A549 (cell line): Measurements from ENCODE around the gene SKAP1. TPM values are rescaled to one million over a fixed set of nuclear protein-coding genes. Genes with fewer than 3 reads are reported as not detected.

Source experiments
- ATAC-seq, 2 experiments: fragments of 200-7000 bp in 1 of 2; fragments of >200 bp in 1 of 2; cut with Nextera tagmentation in 1 of 2; cut with Tn5 transposase in 1 of 2; 3 replicates each; pipeline versions ENCODE4 v1.8.0 to v1.9.1; 2018 to 2020; ENCODE audit warnings: mild to moderate bottlenecking in 1 of 2, moderate library complexity in 1 of 2
- CTCF ChIA-PET: fragments of 300-600 bp; sonication (Branson Sonifier 250); formaldehyde crosslinking; extraction: SDS; loops from one replicate; lab custom pipeline; 2021; ENCODE audit warnings: antibody characterized with exemption, inconsistent platforms; lab: Yijun Ruan, JAX
- POLR2A ChIA-PET: fragments of 350-600 bp; formaldehyde crosslinking; extraction: SDS; loops from one replicate; lab custom pipeline; 2021; ENCODE audit warnings: antibody characterized with exemption, inconsistent platforms; lab: Yijun Ruan, JAX
- DNase-seq, 2 experiments: peaks; one replicate each; pipeline versions ENCODE4 v3.0.0 to v3.0.0-alpha.2; 2011 to 2016; ENCODE audit warnings: low read depth in 1 of 2, low spot score in 1 of 2
- FAIRE-seq: peaks from 2 replicates; lab custom pipeline; 2011; peaks lifted over from hg19 to GRCh38; lab: Jason Lieb, UNC
- H3K27ac ChIP-seq, 2 experiments: fragments of >200 bp; sonication (Bioruptor Twin); formaldehyde crosslinking; 3 replicates each; pipeline ENCODE4 v1.5.1; 2016 to 2017
- H3K4me1 ChIP-seq: fragments of >200 bp; sonication (Bioruptor Twin); formaldehyde crosslinking; 3 replicates; pipeline ENCODE4 v1.6.1; 2016
- H3K4me2 ChIP-seq: fragments of >200 bp; sonication (Bioruptor Twin); formaldehyde crosslinking; 3 replicates; pipeline ENCODE4 v1.6.1; 2016
- H3K4me3 ChIP-seq: fragments of >200 bp; sonication (Bioruptor Twin); formaldehyde crosslinking; 3 replicates; pipeline ENCODE4 v1.5.1; 2016
- H3K9me3 ChIP-seq: fragments of >200 bp; sonication (Bioruptor Twin); formaldehyde crosslinking; 3 replicates; pipeline ENCODE4 v1.6.1; 2016
- ELK1 ChIP-seq: fragments of 150-350 bp; IDR thresholded peaks from 2 replicates; pipeline ENCODE4 v1.6.1; 2014; ENCODE audit warnings: low read depth, mild to moderate bottlenecking, low read length
- HMGXB4 ChIP-seq: fragments of 250-450 bp; sonication (Bioruptor Pico); IDR thresholded peaks from 2 replicates; pipeline ENCODE4 v1.5.0; 2021; ENCODE audit warnings: mild to moderate bottlenecking, moderate library complexity, borderline replicate concordance
- JUNB ChIP-seq: fragments of >200 bp; sonication (Bioruptor Twin); formaldehyde crosslinking; IDR thresholded peaks from 2 replicates; pipeline ENCODE4 v1.6.1; 2016
- KDM1A ChIP-seq: fragments of 200-600 bp; sonication (generic); IDR thresholded peaks from 2 replicates; pipeline ENCODE4 v1.6.1; 2016; ENCODE audit warnings: low read depth, mild to moderate bottlenecking
- MAFK ChIP-seq: fragments of 450-650 bp; IDR thresholded peaks from 2 replicates; pipeline ENCODE4 v1.6.1; 2014; ENCODE audit not compliant: partially characterized antibody
- POLR2AphosphoS2 ChIP-seq: conservative IDR thresholded peaks from 2 replicates; pipeline ENCODE4 v1.6.1; 2012; ENCODE audit warnings: low read length, improper control_type of control experiment, inconsistent platforms
- RFX5 ChIP-seq: fragments of 450-650 bp; IDR thresholded peaks from 2 replicates; pipeline ENCODE4 v1.7.1; 2014; ENCODE audit warnings: antibody characterized with exemption, mild to moderate bottlenecking, moderate library complexity
- TFCP2L1 ChIP-seq: fragments of 250-450 bp; sonication (Bioruptor Pico); IDR thresholded peaks from 2 replicates; pipeline ENCODE4 v1.5.0; 2021; ENCODE audit warnings: mild to moderate bottlenecking
- WGBS: methylation state at CpG from one replicate; pipeline ENCODE4 v1.1.6; 2017; ENCODE audit errors: missing lambda C conversion rate; 5-methylcytosine and 5-hydroxymethylcytosine counted together
- polyA plus RNA-seq, 4 experiments: library from polyadenylated mRNA; depleted of rRNA in 3 of 4; stranded (reverse); fragments of >200 nt; fragmentation: RNase III in 1 of 4; extraction: RNeasy Plus Mini Kit Qiagen cat#74134 plus additional on column Dnase treatment in 1 of 4; gene quantifications; 2 replicates in 3 of 4; 3 replicates in 1 of 4; pipeline ENCODE4 v1.2.3, GENCODE V29; 2011 to 2017
- small RNA-seq, 6 experiments: library from RNA; depleted of rRNA; stranded (forward); fragments of <200 nt; gene quantifications; one replicate each; pipeline ENCODE3, GENCODE V24; 2012

The SKAP1 gene
- polyA plus RNA-seq, 2 of the 4 experiments (the other 2 are of a cell fraction): 0.14 to 0.78 TPM

GRCh38 chr17:48093341-48094045, 336.5 kb downstream of the SKAP1 start (continued):
- TF ChIP-seq HMGXB4 (no peak), RFX5 (no peak), ELK1 (no peak), KDM1A (no peak), TFCP2L1 (CRISPR knock-in tag) (no peak), POLR2AphosphoS2 (no peak)

- peak; percentile 32 for FAIRE-seq
- no peak overlapping the region for H3K4me2 ChIP-seq
- peaks cover 17% of the 10 kb centered on the region for H3K4me1 ChIP-seq
- peak; percentile 86 for TF ChIP-seq MAFK
- no peak for TF ChIP-seq JUNB
- DNase-seq: no peak
- WGBS: 70% methylated on average over 2 of the region's 2 CpGs
- H3K27ac ChIP-seq: no peak overlapping the region
- ATAC-seq: no peak
- ChIA-PET CTCF (interaction anchor here (1.0 to 36.2 kb wide), 7 partner anchors 10 to 706 kb away, joined by 3 to 1398 read pairs (median 45); partner anchors contain the start of genes CBX1, COPZ2 and NFE2L1), POLR2A (interaction anchor here (1.6 kb wide), 1 partner anchor 36 kb away, joined by 9 read pairs; the partner anchor contains the start of gene NFE2L1)
- H3K9me3 ChIP-seq: no peaks in the 10 kb centered on the region
- no peak overlapping the region for H3K4me3 ChIP-seq
These were observed 345.1 kb downstream of the SKAP1 start for GRCh38 chr17:48084932-48085331.

Small RNA genes lying within 50 kb of the gene (small RNA-seq; reads per million reads assigned to genes)
- gene MIR1203: 0 reads per million in 6 experiments
- 0 reads per million in 6 experiments for gene RF00012
- gene RF00019: 0 reads per million in 6 experiments
- 0 reads per million in 6 experiments for gene RNU6-1152P
- gene RNU6-1201P: 0 to 0.69 (median 0.29) reads per million in 6 experiments

Other genes with a start within 250 kb of the SKAP1 start
- gene HOXB1, start 100.8 kb upstream of the SKAP1 start, polyA plus RNA-seq (2011; rRNA removed): not detected in 2 replicates
- not detected in 3 replicates for gene HOXB1, start 100.8 kb upstream of the SKAP1 start, polyA plus RNA-seq (2017; fragmentation: RNase III; extraction: RNeasy Plus Mini Kit Qiagen cat#74134 plus additional on column Dnase treatment)
- gene HOXB2, start 114.9 kb upstream of the SKAP1 start, polyA plus RNA-seq (2011; rRNA removed): 2.6 and 2.7 TPM in 2 replicates
- 0.58 to 0.65 TPM (median 0.60 TPM) in 3 replicates for gene HOXB2, start 114.9 kb upstream of the SKAP1 start, polyA plus RNA-seq (2017; fragmentation: RNase III; extraction: RNeasy Plus Mini Kit Qiagen cat#74134 plus additional on column Dnase treatment)
- gene HOXB4, start 148.1 kb upstream of the SKAP1 start, polyA plus RNA-seq (2011; rRNA removed): 0.74 and 0.75 TPM in 2 replicates
- gene HOXB4, start 148.1 kb upstream of the SKAP1 start, polyA plus RNA-seq (2017; fragmentation: RNase III; extraction: RNeasy Plus Mini Kit Qiagen cat#74134 plus additional on column Dnase treatment): 0.24 to 0.37 TPM (median 0.30 TPM) in 3 replicates
- 11.6 and 17.0 TPM in 2 replicates for gene HOXB3, start 160.0 kb upstream of the SKAP1 start, polyA plus RNA-seq (2011; rRNA removed)
- gene HOXB3, start 160.0 kb upstream of the SKAP1 start, polyA plus RNA-seq (2017; fragmentation: RNase III; extraction: RNeasy Plus Mini Kit Qiagen cat#74134 plus additional on column Dnase treatment): 7.0 to 10.2 TPM (median 8.6 TPM) in 3 replicates
- 2.5 and 2.7 TPM in 2 replicates for gene HOXB5, start 163.6 kb upstream of the SKAP1 start, polyA plus RNA-seq (2011; rRNA removed)
- 2.1 to 3.0 TPM (median 2.4 TPM) in 3 replicates for gene HOXB5, start 163.6 kb upstream of the SKAP1 start, polyA plus RNA-seq (2017; fragmentation: RNase III; extraction: RNeasy Plus Mini Kit Qiagen cat#74134 plus additional on column Dnase treatment)
- 9.4 and 10.2 TPM in 2 replicates for gene HOXB6, start 174.8 kb upstream of the SKAP1 start, polyA plus RNA-seq (2011; rRNA removed)
- gene HOXB6, start 174.8 kb upstream of the SKAP1 start, polyA plus RNA-seq (2017; fragmentation: RNase III; extraction: RNeasy Plus Mini Kit Qiagen cat#74134 plus additional on column Dnase treatment): 12.3 to 14.9 TPM (median 14.7 TPM) in 3 replicates
- gene HOXB7, start 180.8 kb upstream of the SKAP1 start, polyA plus RNA-seq (2011; rRNA removed): 15.4 and 22.3 TPM in 2 replicates
- 27.4 to 32.3 TPM (median 27.4 TPM) in 3 replicates for gene HOXB7, start 180.8 kb upstream of the SKAP1 start, polyA plus RNA-seq (2017; fragmentation: RNase III; extraction: RNeasy Plus Mini Kit Qiagen cat#74134 plus additional on column Dnase treatment)
- gene HOXB8, start 185.1 kb upstream of the SKAP1 start, polyA plus RNA-seq (2011; rRNA removed): 8.9 and 11.1 TPM in 2 replicates
- gene HOXB8, start 185.1 kb upstream of the SKAP1 start, polyA plus RNA-seq (2017; fragmentation: RNase III; extraction: RNeasy Plus Mini Kit Qiagen cat#74134 plus additional on column Dnase treatment): 4.6 to 5.8 TPM (median 4.7 TPM) in 3 replicates
- 22.0 and 24.6 TPM in 2 replicates for gene HOXB9, start 196.1 kb upstream of the SKAP1 start, polyA plus RNA-seq (2011; rRNA removed)
- 5.6 to 7.3 TPM (median 6.2 TPM) in 3 replicates for gene HOXB9, start 196.1 kb upstream of the SKAP1 start, polyA plus RNA-seq (2017; fragmentation: RNase III; extraction: RNeasy Plus Mini Kit Qiagen cat#74134 plus additional on column Dnase treatment)